ENCODE measurements around the gene CTTNBP2.

The CTTNBP2 gene

DNA sequence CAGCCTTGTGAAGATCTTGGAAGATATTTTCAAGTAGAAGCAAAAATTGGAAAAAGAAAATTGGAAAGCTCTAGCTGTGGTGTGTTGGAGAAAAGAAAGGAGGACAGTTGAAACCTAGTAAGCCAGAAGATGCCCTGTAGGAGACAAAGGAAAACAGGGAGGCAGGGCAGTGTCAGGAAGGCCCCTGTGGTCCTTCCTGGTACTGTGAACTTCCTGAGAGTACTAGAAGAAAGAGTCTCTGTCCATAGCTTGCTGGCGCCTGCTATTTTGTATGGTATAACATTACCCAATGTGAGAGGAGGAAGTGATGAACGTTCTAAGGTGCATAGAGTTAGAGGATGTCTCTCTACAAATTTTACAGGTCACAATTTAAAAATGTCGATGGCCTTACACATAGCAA lies 183.1 kb downstream of the CTTNBP2 start:
- H3K9me3 ChIP-seq (ENCODE audit: insufficient read depth, low read length) = no peaks in the 10 kb centered on the region
- no peaks in the 10 kb centered on the region for H3F3A ChIP-seq (ENCODE audit: insufficient read depth)
- no peak overlapping the region for H3K9ac ChIP-seq (ENCODE audit: low read length)
- no peaks in the 10 kb centered on the region for H3K36me3 ChIP-seq (ENCODE audit: low read length)
- H3K27ac ChIP-seq (ENCODE audit: low read depth, low read length) = no peak overlapping the region
- H3K27me3 ChIP-seq (ENCODE audit: low read length) = no peaks in the 10 kb centered on the region
- no peaks in the 10 kb centered on the region for H4K20me1 ChIP-seq (ENCODE audit: low read depth, low read length)
- H3K79me2 ChIP-seq (ENCODE audit: insufficient read depth, low read length) = no peaks in the 10 kb centered on the region
- no peaks in the 10 kb centered on the region for H3K9me2 ChIP-seq (replicated peaks; ENCODE audit: insufficient read depth, low read length)
- no peak overlapping the region for H3K4me2 ChIP-seq (ENCODE audit: low read depth, low read length, poor library complexity, severe bottlenecking)
- no peak overlapping the region for H3K4me3 ChIP-seq (ENCODE audit: insufficient read depth, low read length, poor library complexity, severe bottlenecking)
- no peak overlapping the region for H2AFZ ChIP-seq (ENCODE audit: low read depth, low read length, severe bottlenecking)
- TF ChIP-seq, protein P1, sequence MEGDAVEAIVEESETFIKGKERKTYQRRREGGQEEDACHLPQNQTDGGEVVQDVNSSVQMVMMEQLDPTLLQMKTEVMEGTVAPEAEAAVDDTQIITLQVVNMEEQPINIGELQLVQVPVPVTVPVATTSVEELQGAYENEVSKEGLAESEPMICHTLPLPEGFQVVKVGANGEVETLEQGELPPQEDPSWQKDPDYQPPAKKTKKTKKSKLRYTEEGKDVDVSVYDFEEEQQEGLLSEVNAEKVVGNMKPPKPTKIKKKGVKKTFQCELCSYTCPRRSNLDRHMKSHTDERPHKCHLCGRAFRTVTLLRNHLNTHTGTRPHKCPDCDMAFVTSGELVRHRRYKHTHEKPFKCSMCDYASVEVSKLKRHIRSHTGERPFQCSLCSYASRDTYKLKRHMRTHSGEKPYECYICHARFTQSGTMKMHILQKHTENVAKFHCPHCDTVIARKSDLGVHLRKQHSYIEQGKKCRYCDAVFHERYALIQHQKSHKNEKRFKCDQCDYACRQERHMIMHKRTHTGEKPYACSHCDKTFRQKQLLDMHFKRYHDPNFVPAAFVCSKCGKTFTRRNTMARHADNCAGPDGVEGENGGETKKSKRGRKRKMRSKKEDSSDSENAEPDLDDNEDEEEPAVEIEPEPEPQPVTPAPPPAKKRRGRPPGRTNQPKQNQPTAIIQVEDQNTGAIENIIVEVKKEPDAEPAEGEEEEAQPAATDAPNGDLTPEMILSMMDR (IDR thresholded peaks at IDR 0.05; ENCODE audit: insufficient read depth, low read length, poor library complexity, severe bottlenecking) = no peak
- no peak for TF ChIP-seq EZH2phosphoT487 (conservative IDR thresholded peaks at IDR 0.05; ENCODE audit: low read length)

- Histone ChIP-seq H3K9ac (ENCODE audit: low read length) (no peak overlapping the region), H3F3A (ENCODE audit: insufficient read depth) (no peaks in the 10 kb centered on the region), H3K79me2 (ENCODE audit: insufficient read depth, low read length) (no peaks in the 10 kb centered on the region), H2AFZ (ENCODE audit: low read depth, low read length, severe bottlenecking) (no peak overlapping the region), H3K4me3 (ENCODE audit: insufficient read depth, low read length, poor library complexity, severe bottlenecking) (no peak overlapping the region), H3K36me3 (ENCODE audit: low read length) (no peaks in the 10 kb centered on the region), H3K27me3 (ENCODE audit: low read length) (no peaks in the 10 kb centered on the region), H3K27ac (ENCODE audit: low read depth, low read length) (no peak overlapping the region), H3K9me2 (replicated peaks; ENCODE audit: insufficient read depth, low read length) (no peaks in the 10 kb centered on the region), H3K9me3 (ENCODE audit: insufficient read depth, low read length) (no peaks in the 10 kb centered on the region), H4K20me1 (ENCODE audit: low read depth, low read length) (no peaks in the 10 kb centered on the region), H3K4me2 (ENCODE audit: low read depth, low read length, poor library complexity, severe bottlenecking) (no peak overlapping the region)
- no peak for TF ChIP-seq EZH2phosphoT487 (conservative IDR thresholded peaks at IDR 0.05; ENCODE audit: low read length)
- TF ChIP-seq, protein P1 (IDR thresholded peaks at IDR 0.05; ENCODE audit: insufficient read depth, low read length, poor library complexity, severe bottlenecking) = no peak
Measured at GRCh38 chr7:117689406-117689805, 183.8 kb downstream of the CTTNBP2 start.

GRCh38 chr7:117688126-117688525 lies 185.1 kb downstream of the CTTNBP2 start:
- Histone ChIP-seq H3K9ac (ENCODE audit: low read length) (no peak overlapping the region), H3F3A (ENCODE audit: insufficient read depth) (no peaks in the 10 kb centered on the region), H4K20me1 (ENCODE audit: low read depth, low read length) (no peaks in the 10 kb centered on the region), H3K4me3 (ENCODE audit: insufficient read depth, low read length, poor library complexity, severe bottlenecking) (no peak overlapping the region), H3K9me2 (replicated peaks; ENCODE audit: insufficient read depth, low read length) (no peaks in the 10 kb centered on the region), H3K36me3 (ENCODE audit: low read length) (no peaks in the 10 kb centered on the region), H3K9me3 (ENCODE audit: insufficient read depth, low read length) (no peaks in the 10 kb centered on the region), H3K4me2 (ENCODE audit: low read depth, low read length, poor library complexity, severe bottlenecking) (no peak overlapping the region), H3K27me3 (ENCODE audit: low read length) (no peaks in the 10 kb centered on the region), H3K79me2 (ENCODE audit: insufficient read depth, low read length) (no peaks in the 10 kb centered on the region), H2AFZ (ENCODE audit: low read depth, low read length, severe bottlenecking) (no peak overlapping the region), H3K27ac (ENCODE audit: low read depth, low read length) (no peak overlapping the region)
- TF ChIP-seq, protein P1 (IDR thresholded peaks at IDR 0.05; ENCODE audit: insufficient read depth, low read length, poor library complexity, severe bottlenecking) = no peak
- no peak for TF ChIP-seq EZH2phosphoT487 (conservative IDR thresholded peaks at IDR 0.05; ENCODE audit: low read length)
